Muscle of leg (tissue), 16 donors: ENCODE results near the gene MRPL1. TPM values are rescaled to one million over a fixed set of nuclear protein-coding genes. Genes with fewer than 3 reads are reported as not detected.

Experiments used
- DNase-seq: peaks from one replicate; pipeline ENCODE4 v3.0.0; 2013
- H3K27ac ChIP-seq: one replicate; pipeline ENCODE4 v1.5.1; 2013; ENCODE audit warnings: mild to moderate bottlenecking, low read length, control low read depth
- H3K27me3 ChIP-seq: one replicate; pipeline ENCODE4 v1.6.1; 2013; ENCODE audit warnings: low read length; ENCODE audit not compliant: control insufficient read depth, insufficient read depth
- H3K36me3 ChIP-seq: one replicate; pipeline ENCODE4 v1.6.1; 2013; ENCODE audit warnings: low read length; ENCODE audit not compliant: control insufficient read depth, insufficient read depth
- H3K4me1 ChIP-seq: one replicate; pipeline ENCODE4 v1.6.1; 2013; ENCODE audit warnings: low read length; ENCODE audit not compliant: control insufficient read depth, insufficient read depth
- H3K4me3 ChIP-seq: one replicate; pipeline ENCODE4 v1.5.1; 2013; ENCODE audit warnings: low read length, control low read depth
- H3K9me3 ChIP-seq: replicated peaks from 2 replicates; pipeline ENCODE4 v1.6.1; 2013; ENCODE audit warnings: low read depth, low read length; ENCODE audit not compliant: control insufficient read depth
- WGBS: methylation state at CpG from one replicate; pipeline ENCODE4 v1.1.5; 2013; ENCODE audit warnings: missing lambda C conversion rate; ENCODE audit not compliant: insufficient coverage; 5-methylcytosine and 5-hydroxymethylcytosine counted together
- long read RNA-seq, 11 donors: transcript quantifications; one replicate each; lab custom pipeline, GENCODE V29; 2026
- polyA plus RNA-seq, 8 donors: library from polyadenylated mRNA; unstranded; fragments of 120-200 nt; gene quantifications; one replicate each; pipeline versions ENCODE4 v1.2.1 to v1.2.3, GENCODE V29; 2013; ENCODE audit warnings: inconsistent platforms in 1 of 8, low replicate concordance in 1 of 8; ENCODE audit not compliant: insufficient read length in 8 of 8, insufficient read depth in 1 of 8
- total RNA-seq: library from RNA; stranded (reverse); fragments of 120-200 nt; gene quantifications from one replicate; pipeline ENCODE4 v1.2.4, GENCODE V29; 2013

The MRPL1 gene
- total RNA-seq (58.0 TPM), polyA plus RNA-seq (10 to 100 TPM; 55.2 to 65.3 (median 62.1) TPM)
- long read RNA-seq, donor 1, transcript MRPL1-201 (9 exons, 1,490 nt), result major isoform, 5 of 5 reads
- long read RNA-seq, donor 1, partial matches to known transcripts, result 0 of 5 reads
- long read RNA-seq, donor 1, other reads (novel, unspliced or antisense), result 0 of 5 reads
- long read RNA-seq, donor 2, partial matches to known transcripts, result 0 of 3 reads
- long read RNA-seq, donor 2, other reads (novel, unspliced or antisense), result 0 of 3 reads
- long read RNA-seq, donor 3, transcript MRPL1-201 (9 exons, 1,490 nt), result major isoform, 21 of 30 reads
- long read RNA-seq, donor 3, partial matches to known transcripts, result 9 of 30 reads
- long read RNA-seq, donor 3, other reads (novel, unspliced or antisense), result 0 of 30 reads
- long read RNA-seq, donor 4, transcript MRPL1-201 (9 exons, 1,490 nt), result major isoform, 16 of 16 reads
- long read RNA-seq, donor 4, partial matches to known transcripts, result 0 of 16 reads
- long read RNA-seq, donor 4, other reads (novel, unspliced or antisense), result 0 of 16 reads
- long read RNA-seq, donor 5, transcript MRPL1-201 (9 exons, 1,490 nt), result major isoform, 52 of 78 reads
- long read RNA-seq, donor 5, partial matches to known transcripts, result 26 of 78 reads
- long read RNA-seq, donor 5, other reads (novel, unspliced or antisense), result 0 of 78 reads
- long read RNA-seq, donor 6, transcript MRPL1-201 (9 exons, 1,490 nt), result major isoform, 53 of 100 reads
- long read RNA-seq, donor 6, partial matches to known transcripts, result 47 of 100 reads
- long read RNA-seq, donor 6, other reads (novel, unspliced or antisense), result 0 of 100 reads
- long read RNA-seq, donor 7, transcript MRPL1-201 (9 exons, 1,490 nt), result major isoform, 43 of 62 reads
- long read RNA-seq, donor 7, partial matches to known transcripts, result 19 of 62 reads
- long read RNA-seq, donor 7, other reads (novel, unspliced or antisense), result 0 of 62 reads
- long read RNA-seq, donor 8, transcript MRPL1-201 (9 exons, 1,490 nt), result major isoform, 21 of 51 reads
- long read RNA-seq, donor 8, partial matches to known transcripts, result 30 of 51 reads
- long read RNA-seq, donor 8, other reads (novel, unspliced or antisense), result 0 of 51 reads
- long read RNA-seq, donor 9, transcript MRPL1-201 (9 exons, 1,490 nt), result major isoform, 17 of 17 reads
- long read RNA-seq, donor 9, partial matches to known transcripts, result 0 of 17 reads
- long read RNA-seq, donor 9, other reads (novel, unspliced or antisense), result 0 of 17 reads
- long read RNA-seq, donor 10, transcript MRPL1-201 (9 exons, 1,490 nt), result major isoform, 44 of 81 reads
- long read RNA-seq, donor 10, partial matches to known transcripts, result 37 of 81 reads
- long read RNA-seq, donor 10, other reads (novel, unspliced or antisense), result 0 of 81 reads
- long read RNA-seq, donor 11, transcript MRPL1-201 (9 exons, 1,490 nt), result major isoform, 24 of 33 reads
- long read RNA-seq, donor 11, partial matches to known transcripts, result 9 of 33 reads
- long read RNA-seq, donor 11, other reads (novel, unspliced or antisense), result 0 of 33 reads

- Histone ChIP-seq H3K27me3 (no peaks in the 10 kb centered on the region), H3K27ac (peak within 1 kb of the TSS; percentile 100), H3K9me3 (no peaks in the 10 kb centered on the region), H3K4me3 (peak within 1 kb of the TSS; percentile 66), H3K36me3 (peaks cover 3% of the 10 kb centered on the region), H3K4me1 (peaks cover 2% of the 10 kb centered on the region)
- peak; percentile 99 for DNase-seq
- under 1% methylated on average over 23 of the region's 33 CpGs for WGBS
Measured at GRCh38 chr4:77862478-77863216, at the start of gene MRPL1. MRPL1 (plus strand) TSS chr4:77862830; CDS start chr4:77862849, 19 bp downstream.

GRCh38 chr4:77815636-77816035, 47.0 kb upstream of the MRPL1 start:
- no peaks in the 10 kb centered on the region for H3K9me3 ChIP-seq
- H3K4me1 ChIP-seq, result peaks cover 3% of the 10 kb centered on the region
- no peaks in the 10 kb centered on the region for H3K27me3 ChIP-seq
- DNase-seq, result no peak
- H3K4me3 ChIP-seq, result no peak overlapping the region
- no peak overlapping the region for H3K27ac ChIP-seq
- H3K36me3 ChIP-seq, result no peaks in the 10 kb centered on the region

- Histone ChIP-seq H3K4me3 (no peak overlapping the region), H3K27me3 (no peaks in the 10 kb centered on the region), H3K36me3 (no peaks in the 10 kb centered on the region), H3K4me1 (peaks cover 11% of the 10 kb centered on the region), H3K9me3 (no peaks in the 10 kb centered on the region), H3K27ac (no peak overlapping the region)
- no peak for DNase-seq
- no CpG with 5 or more reads among the region's 2 CpGs for WGBS
Measured at GRCh38 chr4:77816546-77816945, 46.1 kb upstream of the MRPL1 start.

DNA sequence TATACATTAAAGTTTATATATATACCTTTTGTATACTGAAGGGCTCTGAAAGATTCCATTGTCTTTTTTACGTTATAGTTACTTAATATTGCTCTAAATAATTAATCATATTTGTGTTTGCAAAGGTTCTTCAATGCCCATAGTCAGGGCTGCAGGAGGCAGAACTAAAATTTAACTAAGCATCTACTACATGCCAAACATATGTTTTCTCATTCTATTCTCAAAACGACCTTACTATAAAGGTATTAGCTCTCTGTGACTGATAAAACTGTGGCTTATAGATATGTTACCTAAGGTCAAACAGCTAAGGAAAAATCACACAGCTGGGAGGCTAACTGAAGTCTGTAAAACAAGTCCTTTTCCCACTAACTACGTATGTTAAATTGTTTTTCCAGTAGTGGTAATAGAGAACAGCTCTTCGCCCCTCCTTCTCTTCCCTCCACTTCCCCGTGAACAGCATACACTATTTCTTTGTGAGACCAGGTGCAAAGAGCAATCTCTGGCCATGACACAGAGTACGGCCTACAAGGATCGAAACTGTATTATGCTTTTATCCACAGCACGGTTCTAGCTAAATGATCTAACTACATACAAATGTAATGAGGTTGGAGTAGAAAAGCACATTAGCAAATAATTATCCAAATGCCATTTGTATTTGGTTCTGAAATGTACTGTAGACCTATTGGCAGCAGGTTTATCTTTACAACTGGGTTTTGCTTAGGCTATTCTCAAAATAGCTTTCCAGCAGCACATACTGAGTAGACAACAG, 45.1 kb upstream of the MRPL1 start:
- H3K36me3 ChIP-seq, result no peaks in the 10 kb centered on the region
- DNase-seq, result peak; percentile 33
- peak overlapping the region; percentile 97 for H3K27ac ChIP-seq
- no CpG with 5 or more reads among the region's 8 CpGs for WGBS
- H3K27me3 ChIP-seq, result no peaks in the 10 kb centered on the region
- peak overlapping the region; percentile 86 for H3K4me3 ChIP-seq
- H3K9me3 ChIP-seq, result no peaks in the 10 kb centered on the region
- peaks cover 11% of the 10 kb centered on the region for H3K4me1 ChIP-seq

- Histone ChIP-seq H3K36me3 (no peaks in the 10 kb centered on the region), H3K27me3 (no peaks in the 10 kb centered on the region), H3K4me3 (peak overlapping the region; percentile 86), H3K9me3 (no peaks in the 10 kb centered on the region), H3K27ac (peak overlapping the region; percentile 97), H3K4me1 (peaks cover 11% of the 10 kb centered on the region)
- peak; percentile 92 for DNase-seq
- 0% methylated on average over 8 of the region's 13 CpGs for WGBS
Measured at GRCh38 chr4:77818073-77818601, 44.5 kb upstream of the MRPL1 start.

- Histone ChIP-seq H3K27ac (peak within 1 kb of the TSS; percentile 99), H3K27me3 (no peaks in the 10 kb centered on the region), H3K4me1 (peaks cover 11% of the 10 kb centered on the region), H3K9me3 (no peaks in the 10 kb centered on the region), H3K36me3 (no peaks in the 10 kb centered on the region), H3K4me3 (peak within 1 kb of the TSS; percentile 86)
- peak; percentile 90 for DNase-seq
- WGBS, result 0% methylated on average over 89 of the region's 89 CpGs
Measured at GRCh38 chr4:77818602-77819403, 43.8 kb upstream of the MRPL1 start, which contains the start of gene CNOT6L. CNOT6L (minus strand) TSS chr4:77819368; CDS start chr4:77819308, 60 bp downstream.

DNA sequence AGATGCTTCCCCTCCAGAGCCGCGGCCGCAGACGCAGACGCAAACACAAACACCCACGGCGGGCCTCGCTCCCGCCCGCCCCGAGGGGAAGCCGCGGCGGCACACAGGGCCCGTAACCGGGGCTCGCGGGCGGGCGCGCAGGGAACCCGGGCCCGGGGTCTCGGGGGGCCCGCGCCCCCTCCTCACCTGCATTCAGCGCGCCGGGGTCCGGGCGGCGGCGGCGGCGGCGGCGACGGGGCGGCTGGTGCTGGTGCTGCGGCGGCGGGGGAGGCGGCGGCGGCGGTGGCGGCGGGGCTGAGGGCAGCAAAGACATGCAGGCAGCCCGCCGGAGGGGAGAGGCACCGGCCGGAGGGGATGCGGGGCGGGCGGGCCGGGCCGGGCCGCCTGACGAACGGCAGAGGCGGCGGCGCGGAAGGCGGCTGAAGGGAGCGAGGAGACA, 43.2 kb upstream of the MRPL1 start:
- no peak for DNase-seq
- Histone ChIP-seq H3K4me3 (peak overlapping the region; percentile 86), H3K4me1 (peaks cover 11% of the 10 kb centered on the region), H3K36me3 (no peaks in the 10 kb centered on the region), H3K27ac (peak overlapping the region; percentile 99), H3K27me3 (no peaks in the 10 kb centered on the region), H3K9me3 (no peaks in the 10 kb centered on the region)
- WGBS, result under 1% methylated on average over 59 of the region's 66 CpGs
